A549 (cell line): ENCODE measurements around the gene TCEA3. TPM values are rescaled to one million over a fixed set of nuclear protein-coding genes. Genes with fewer than 3 reads are reported as not detected.
A peak's percentile ranks its signal among the peaks of the same experiment; 100 is the strongest.

Experiments used
- ATAC-seq, 2 experiments: fragments of 200-7000 bp in 1 of 2; fragments of >200 bp in 1 of 2; cut with Nextera tagmentation in 1 of 2; cut with Tn5 transposase in 1 of 2; 3 replicates each; pipeline versions ENCODE4 v1.8.0 to v1.9.1; 2018 to 2020; ENCODE audit warnings: mild to moderate bottlenecking in 1 of 2, moderate library complexity in 1 of 2
- CTCF ChIA-PET: fragments of 300-600 bp; sonication (Branson Sonifier 250); formaldehyde crosslinking; extraction: SDS; loops from one replicate; lab custom pipeline; 2021; ENCODE audit warnings: antibody characterized with exemption, inconsistent platforms; lab: Yijun Ruan, JAX
- POLR2A ChIA-PET: fragments of 350-600 bp; formaldehyde crosslinking; extraction: SDS; loops from one replicate; lab custom pipeline; 2021; ENCODE audit warnings: antibody characterized with exemption, inconsistent platforms; lab: Yijun Ruan, JAX
- DNase-seq, 2 experiments: peaks; one replicate each; pipeline versions ENCODE4 v3.0.0 to v3.0.0-alpha.2; 2011 to 2016; ENCODE audit warnings: low read depth in 1 of 2, low spot score in 1 of 2
- FAIRE-seq: peaks from 2 replicates; lab custom pipeline; 2011; peaks lifted over from hg19 to GRCh38; lab: Jason Lieb, UNC
- H3K27ac ChIP-seq, 2 experiments: fragments of >200 bp; sonication (Bioruptor Twin); formaldehyde crosslinking; 3 replicates each; pipeline ENCODE4 v1.5.1; 2016 to 2017
- H3K4me1 ChIP-seq: fragments of >200 bp; sonication (Bioruptor Twin); formaldehyde crosslinking; 3 replicates; pipeline ENCODE4 v1.6.1; 2016
- H3K4me2 ChIP-seq: fragments of >200 bp; sonication (Bioruptor Twin); formaldehyde crosslinking; 3 replicates; pipeline ENCODE4 v1.6.1; 2016
- H3K4me3 ChIP-seq: fragments of >200 bp; sonication (Bioruptor Twin); formaldehyde crosslinking; 3 replicates; pipeline ENCODE4 v1.5.1; 2016
- H3K9me3 ChIP-seq: fragments of >200 bp; sonication (Bioruptor Twin); formaldehyde crosslinking; 3 replicates; pipeline ENCODE4 v1.6.1; 2016
- CEBPB ChIP-seq, 2 experiments: fragments of >200 bp in 1 of 2; sonication (Bioruptor Twin) in 1 of 2; formaldehyde crosslinking in 1 of 2; IDR thresholded peaks; 2 replicates each; pipeline ENCODE4 v1.6.1; 2012 to 2016
- E2F6 ChIP-seq: IDR thresholded peaks from 2 replicates; pipeline ENCODE4 v1.6.1; 2012; ENCODE audit warnings: low read depth, borderline replicate concordance
- EP300 ChIP-seq, 2 experiments: fragments of >200 bp; sonication (Bioruptor Twin); formaldehyde crosslinking; IDR thresholded peaks; 2 replicates in 1 of 2; 3 replicates in 1 of 2; pipeline ENCODE4 v1.6.1; 2016 to 2017
- FOSL2 ChIP-seq, 2 experiments: fragments of 450-650 bp in 1 of 2; fragments of >200 bp in 1 of 2; sonication (Bioruptor Twin) in 1 of 2; formaldehyde crosslinking; IDR thresholded peaks; 2 replicates each; pipeline versions ENCODE4 v1.5.0 to v1.6.1; 2016 to 2020; ENCODE audit warnings: mild to moderate bottlenecking in 1 of 2, moderate library complexity in 1 of 2
- GATA3 ChIP-seq: IDR thresholded peaks from 2 replicates; pipeline ENCODE4 v1.6.1; 2012; ENCODE audit warnings: borderline replicate concordance
- HMGXB4 ChIP-seq: fragments of 250-450 bp; sonication (Bioruptor Pico); IDR thresholded peaks from 2 replicates; pipeline ENCODE4 v1.5.0; 2021; ENCODE audit warnings: mild to moderate bottlenecking, moderate library complexity, borderline replicate concordance
- KDM1A ChIP-seq: fragments of 200-600 bp; sonication (generic); IDR thresholded peaks from 2 replicates; pipeline ENCODE4 v1.6.1; 2016; ENCODE audit warnings: low read depth, mild to moderate bottlenecking
- MAX ChIP-seq: IDR thresholded peaks from 2 replicates; pipeline ENCODE4 v1.6.1; 2012
- RARB ChIP-seq: fragments of 250-450 bp; sonication (Bioruptor Pico); IDR thresholded peaks from 2 replicates; pipeline ENCODE4 v1.8.0; 2021; ENCODE audit warnings: mild to moderate bottlenecking, moderate library complexity
- TFCP2L1 ChIP-seq: fragments of 250-450 bp; sonication (Bioruptor Pico); IDR thresholded peaks from 2 replicates; pipeline ENCODE4 v1.5.0; 2021; ENCODE audit warnings: mild to moderate bottlenecking
- ZC3H11A ChIP-seq: fragments of 450-650 bp; IDR thresholded peaks from 2 replicates; pipeline ENCODE4 v1.6.1; 2014; ENCODE audit warnings: antibody characterized with exemption, mild to moderate bottlenecking
- WGBS: methylation state at CpG from one replicate; pipeline ENCODE4 v1.1.6; 2017; ENCODE audit errors: missing lambda C conversion rate; 5-methylcytosine and 5-hydroxymethylcytosine counted together
- polyA plus RNA-seq, 4 experiments: library from polyadenylated mRNA; depleted of rRNA in 3 of 4; stranded (reverse); fragments of >200 nt; fragmentation: RNase III in 1 of 4; extraction: RNeasy Plus Mini Kit Qiagen cat#74134 plus additional on column Dnase treatment in 1 of 4; gene quantifications; 2 replicates in 3 of 4; 3 replicates in 1 of 4; pipeline ENCODE4 v1.2.3, GENCODE V29; 2011 to 2017
- TF ChIP-seq, protein P1 (sequence below): fragments of 200-600 bp; sonication (generic); IDR thresholded peaks from 2 replicates; pipeline ENCODE4 v1.6.1; 2016; ENCODE audit warnings: antibody characterized with exemption, mild to moderate bottlenecking, moderate library complexity

Gene TCEA3
- polyA plus RNA-seq, 2 of the 4 experiments (the other 2 are of a cell fraction) = 0.58 TPM

DNA sequence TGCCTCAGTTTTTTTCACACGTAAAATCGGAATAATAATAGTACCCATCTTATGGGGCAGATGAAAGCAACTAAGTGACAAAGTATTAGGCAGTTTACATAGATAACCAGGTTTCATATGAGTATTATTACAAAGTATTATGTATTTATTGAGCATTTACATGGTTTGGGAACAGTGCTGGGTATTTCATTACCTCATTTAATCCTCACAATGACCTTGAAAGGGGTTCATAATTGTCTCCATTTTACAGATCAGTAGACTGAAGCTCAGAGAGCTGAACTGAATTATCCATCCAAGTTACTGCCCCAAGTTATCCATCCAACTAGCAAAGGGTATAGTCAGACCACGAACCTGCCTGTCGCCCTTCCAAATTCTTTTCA lies 21.2 kb downstream of the TCEA3 start:
- DNase-seq (no peak), ATAC-seq (no peak), FAIRE-seq (no peak)
- TF ChIP-seq E2F6 (0 out of 2 replicates have a peak, but pooled peaks have one; percentile 27), KDM1A (0 out of 2 replicates have a peak, but pooled peaks have one; percentile 20), TFCP2L1 (no peak)
- Histone ChIP-seq H3K4me1 (peaks cover 21% of the 10 kb centered on the region), H3K4me3 (no peak overlapping the region; the same call in 2 of the 3 replicates), H3K9me3 (no peaks in the 10 kb centered on the region), H3K27ac (peak overlapping the region; percentile 68 to 83), H3K4me2 (peak overlapping the region; percentile 72)
- CTCF ChIA-PET = interaction anchor here (0.6 to 3.3 kb wide), 56 partner anchors 9 to 428 kb away, joined by 3 to 28 read pairs (median 4); partner anchors contain the start of genes HNRNPR, HTR1D and ZNF436
- 30% methylated on average over 4 of the region's 4 CpGs for WGBS
- POLR2A ChIA-PET = interaction anchor here (0.8 to 4.0 kb wide), 5 partner anchors 26 to 60 kb away, joined by 3 to 33 read pairs (median 6); partner anchors contain the start of gene HNRNPR

- ChIA-PET CTCF (interaction anchor here (0.9 to 3.3 kb wide), 17 partner anchors 9 to 187 kb away, joined by 3 to 28 read pairs (median 10); partner anchors contain the start of genes HTR1D and ZNF436), POLR2A (interaction anchor here (1.2 to 4.0 kb wide), 4 partner anchors 26 to 60 kb away, joined by 4 to 33 read pairs (median 6); partner anchors contain the start of gene HNRNPR)
- FAIRE-seq (no peak), DNase-seq (peak; percentile 53 to 76), ATAC-seq (peak; percentile 79 to 86)
- no peaks in the 10 kb centered on the region for H3K9me3 ChIP-seq
- no peak overlapping the region; the same call in 2 of the 3 replicates for H3K4me3 ChIP-seq
- H3K27ac ChIP-seq = peak overlapping the region; percentile 68 to 83
- H3K4me1 ChIP-seq = peaks cover 21% of the 10 kb centered on the region
- TF ChIP-seq, protein P1, sequence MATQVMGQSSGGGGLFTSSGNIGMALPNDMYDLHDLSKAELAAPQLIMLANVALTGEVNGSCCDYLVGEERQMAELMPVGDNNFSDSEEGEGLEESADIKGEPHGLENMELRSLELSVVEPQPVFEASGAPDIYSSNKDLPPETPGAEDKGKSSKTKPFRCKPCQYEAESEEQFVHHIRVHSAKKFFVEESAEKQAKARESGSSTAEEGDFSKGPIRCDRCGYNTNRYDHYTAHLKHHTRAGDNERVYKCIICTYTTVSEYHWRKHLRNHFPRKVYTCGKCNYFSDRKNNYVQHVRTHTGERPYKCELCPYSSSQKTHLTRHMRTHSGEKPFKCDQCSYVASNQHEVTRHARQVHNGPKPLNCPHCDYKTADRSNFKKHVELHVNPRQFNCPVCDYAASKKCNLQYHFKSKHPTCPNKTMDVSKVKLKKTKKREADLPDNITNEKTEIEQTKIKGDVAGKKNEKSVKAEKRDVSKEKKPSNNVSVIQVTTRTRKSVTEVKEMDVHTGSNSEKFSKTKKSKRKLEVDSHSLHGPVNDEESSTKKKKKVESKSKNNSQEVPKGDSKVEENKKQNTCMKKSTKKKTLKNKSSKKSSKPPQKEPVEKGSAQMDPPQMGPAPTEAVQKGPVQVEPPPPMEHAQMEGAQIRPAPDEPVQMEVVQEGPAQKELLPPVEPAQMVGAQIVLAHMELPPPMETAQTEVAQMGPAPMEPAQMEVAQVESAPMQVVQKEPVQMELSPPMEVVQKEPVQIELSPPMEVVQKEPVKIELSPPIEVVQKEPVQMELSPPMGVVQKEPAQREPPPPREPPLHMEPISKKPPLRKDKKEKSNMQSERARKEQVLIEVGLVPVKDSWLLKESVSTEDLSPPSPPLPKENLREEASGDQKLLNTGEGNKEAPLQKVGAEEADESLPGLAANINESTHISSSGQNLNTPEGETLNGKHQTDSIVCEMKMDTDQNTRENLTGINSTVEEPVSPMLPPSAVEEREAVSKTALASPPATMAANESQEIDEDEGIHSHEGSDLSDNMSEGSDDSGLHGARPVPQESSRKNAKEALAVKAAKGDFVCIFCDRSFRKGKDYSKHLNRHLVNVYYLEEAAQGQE = no peak
- TF ChIP-seq GATA3 = no peak
- TF ChIP-seq E2F6 = peak; percentile 17; the same call in 1 of the 2 replicates
- TF ChIP-seq FOSL2 (IDR thresholded peaks at IDR 0.05) = no peak
- peak; percentile 88 for TF ChIP-seq FOSL2 (CRISPR knock-in tag; IDR thresholded peaks at IDR 0.05)
- TF ChIP-seq MAX = peak; percentile 85
- no peak for TF ChIP-seq EP300 (IDR thresholded peaks at IDR 0.05)
- no peak for TF ChIP-seq RARB
- no peak for TF ChIP-seq CEBPB (IDR thresholded peaks at IDR 0.05)
- no peak for TF ChIP-seq ZC3H11A
- no peak for TF ChIP-seq HMGXB4 (CRISPR knock-in tag)
- H3K4me2 ChIP-seq = peak overlapping the region; percentile 72
- WGBS = 0% methylated on average over 6 of the region's 6 CpGs
Observed at GRCh38 chr1:23403038-23403336, 21.6 kb downstream of the TCEA3 start.
